ENCODE measurements around the gene HEPACAM2. TPM values are rescaled to one million over a fixed set of nuclear protein-coding genes. Genes with fewer than 3 reads are reported as not detected.

The HEPACAM2 gene
- total RNA-seq, 1 experiment from 2014 or later: 2.1 TPM

GRCh38 chr7:93238131-93238530 is 11.9 kb upstream of the HEPACAM2 start:
- Mint-ChIP-seq H3K4me1 (ENCODE audit: low read depth, unreplicated experiment) (no peaks in the 10 kb centered on the region), H3K36me3 (ENCODE audit: insufficient read depth, unreplicated experiment) (no peaks in the 10 kb centered on the region), H3K4me3 (ENCODE audit: unreplicated experiment) (no peak overlapping the region), H3K27me3 (ENCODE audit: insufficient read depth, unreplicated experiment) (no peaks in the 10 kb centered on the region), H3K27ac (ENCODE audit: unreplicated experiment) (no peak overlapping the region), H3K9me3 (ENCODE audit: unreplicated experiment) (no peaks in the 10 kb centered on the region)
- no peaks in the 10 kb centered on the region for H3K9me3 ChIP-seq
- intact Hi-C loops (cut with micrococcal nuclease; ENCODE audit: unreplicated experiment): no loop called here
- POLR2A ChIA-PET: no interaction called here
- no TSS peak for BruUV-seq (replicated peaks)
- H3K27me3 ChIP-seq (replicated peaks; ENCODE audit: control insufficient read depth, insufficient read depth, low read length): no peaks in the 10 kb centered on the region
- DNase-seq: no peak
- CTCF ChIA-PET: no interaction called here
- H3K36me3 ChIP-seq (ENCODE audit: control insufficient read depth, insufficient read depth, low read length): no peaks in the 10 kb centered on the region
- H3K4me3 ChIP-seq (ENCODE audit: low read depth, low read length): no peak overlapping the region
- no peak for TF ChIP-seq CTCF (IDR thresholded peaks at IDR 0.05; ENCODE audit: insufficient read depth in 1 of 2, low read depth in 1 of 2, low read length in 1 of 2, severe bottlenecking in 1 of 2, unreplicated experiment in 1 of 2)
- H3K4me1 ChIP-seq: 0 out of 2 replicates have a peak, but pooled peaks cover 5% of the 10 kb centered on the region

- H3K9me3 Mint-ChIP-seq (ENCODE audit: unreplicated experiment): no peaks in the 10 kb centered on the region
- no TSS peak for BruUV-seq (replicated peaks)
- ChIA-PET POLR2A (no interaction called here), CTCF (no interaction called here)
- no peaks in the 10 kb centered on the region for H3K27me3 Mint-ChIP-seq (ENCODE audit: insufficient read depth, unreplicated experiment)
- intact Hi-C loops (cut with micrococcal nuclease; ENCODE audit: unreplicated experiment): no loop called here
- DNase-seq: no peak
- Histone ChIP-seq H3K9me3 (no peaks in the 10 kb centered on the region), H3K4me1 (peaks cover 13% of the 10 kb centered on the region; the same call in 1 of the 2 replicates), H3K4me3 (ENCODE audit: low read depth, low read length) (no peak overlapping the region), H3K27me3 (replicated peaks; ENCODE audit: control insufficient read depth, insufficient read depth, low read length) (no peaks in the 10 kb centered on the region), H3K36me3 (ENCODE audit: control insufficient read depth, insufficient read depth, low read length) (no peaks in the 10 kb centered on the region)
- no peak for TF ChIP-seq CTCF (IDR thresholded peaks at IDR 0.05; ENCODE audit: insufficient read depth in 1 of 2, low read depth in 1 of 2, low read length in 1 of 2, severe bottlenecking in 1 of 2, unreplicated experiment in 1 of 2)
- no peaks in the 10 kb centered on the region for H3K4me1 Mint-ChIP-seq (ENCODE audit: low read depth, unreplicated experiment)
- no peaks in the 10 kb centered on the region for H3K36me3 Mint-ChIP-seq (ENCODE audit: insufficient read depth, unreplicated experiment)
- H3K4me3 Mint-ChIP-seq (ENCODE audit: unreplicated experiment): no peak overlapping the region
- no peak overlapping the region for H3K27ac Mint-ChIP-seq (ENCODE audit: unreplicated experiment)
Measured at GRCh38 chr7:93235541-93235940, 9.3 kb upstream of the HEPACAM2 start.

- H3K9me3 Mint-ChIP-seq (ENCODE audit: unreplicated experiment): no peaks in the 10 kb centered on the region
Measured at GRCh38 chr7:93232673-93233018, 6.4 kb upstream of the HEPACAM2 start.

More at GRCh38 chr7:93232673-93233018, 6.4 kb upstream of the HEPACAM2 start:
- DNase-seq: no peak
- intact Hi-C loops (cut with micrococcal nuclease; ENCODE audit: unreplicated experiment): loop anchor here (1.0 to 5.0 kb wide), 3 partner anchors 54 to 535 kb away; no protein-coding TSS in a partner anchor
- Mint-ChIP-seq H3K27ac (ENCODE audit: unreplicated experiment) (peak overlapping the region; percentile 97), H3K36me3 (ENCODE audit: insufficient read depth, unreplicated experiment) (no peaks in the 10 kb centered on the region), H3K4me3 (ENCODE audit: unreplicated experiment) (peak overlapping the region; percentile 96), H3K27me3 (ENCODE audit: insufficient read depth, unreplicated experiment) (no peaks in the 10 kb centered on the region), H3K4me1 (ENCODE audit: low read depth, unreplicated experiment) (no peaks in the 10 kb centered on the region)
- TF ChIP-seq CTCF (IDR thresholded peaks at IDR 0.05; ENCODE audit: insufficient read depth in 1 of 2, low read depth in 1 of 2, low read length in 1 of 2, severe bottlenecking in 1 of 2, unreplicated experiment in 1 of 2): no peak
- Histone ChIP-seq H3K9me3 (no peaks in the 10 kb centered on the region), H3K4me1 (peaks cover 15% of the 10 kb centered on the region; the same call in 1 of the 2 replicates), H3K36me3 (ENCODE audit: control insufficient read depth, insufficient read depth, low read length) (no peaks in the 10 kb centered on the region), H3K27me3 (replicated peaks; ENCODE audit: control insufficient read depth, insufficient read depth, low read length) (no peaks in the 10 kb centered on the region), H3K4me3 (ENCODE audit: low read depth, low read length) (peak overlapping the region; percentile 51)
- ChIA-PET POLR2A (interaction anchor here (0.5 to 0.9 kb wide), 2 partner anchors 27 to 509 kb away, joined by 3 to 4 read pairs; no protein-coding TSS in a partner anchor), CTCF (interaction anchor here (0.8 to 1.9 kb wide), 4 partner anchors 9 to 210 kb away, joined by 3 to 12 read pairs (median 3); no protein-coding TSS in a partner anchor)
- BruUV-seq (replicated peaks): TSS peak; percentile 58
